HepG2 (cell line): ENCODE data around the gene XRCC3. TPM values are rescaled to one million over a fixed set of nuclear protein-coding genes. Genes with fewer than 3 reads are reported as not detected.

Experiments used
- ATAC-seq: fragments of 200-7000 bp; cut with Tn5 transposase; 3 replicates; pipeline ENCODE4 v1.9.1; 2020; ENCODE audit warnings: mild to moderate bottlenecking, moderate library complexity
- BruUV-seq: library from RNA; stranded (reverse); fragments of 400-500 nt; replicated peaks from 2 replicates; lab custom pipeline; 2021; lab: Mats Ljungman, UMichigan
- CTCF ChIA-PET: fragments of 300-600 bp; formaldehyde crosslinking; extraction: SDS; loops from one replicate; lab custom pipeline; 2021; ENCODE audit warnings: low total read pairs, inconsistent platforms, low intra/inter-chr PET ratio; lab: Yijun Ruan, JAX
- POLR2A ChIA-PET: fragments of 350-600 bp; sonication (Branson Sonifier 250); formaldehyde crosslinking; loops from one replicate; lab custom pipeline; 2020; ENCODE audit warnings: antibody characterized with exemption, inconsistent platforms; lab: Yijun Ruan, JAX
- DNase-seq: peaks from one replicate; pipeline ENCODE4 v3.0.0-alpha.2; 2015; ENCODE audit warnings: low spot score
- FAIRE-seq: peaks from 3 replicates; lab custom pipeline; 2011; peaks lifted over from hg19 to GRCh38; lab: Jason Lieb, UNC
- H2AFZ ChIP-seq: one replicate; pipeline ENCODE4 v1.6.1; 2011; ENCODE audit warnings: low read length, inconsistent platforms
- H3K27ac ChIP-seq: fragments of 300-600 bp; 3 replicates; pipeline ENCODE4 v1.8.0; 2011; ENCODE audit warnings: mixed run types, mild to moderate bottlenecking, mixed read lengths, low read length, inconsistent platforms; ENCODE audit not compliant: insufficient read depth; ENCODE audit errors: extremely low read length
- H3K27me3 ChIP-seq, 2 experiments: fragments of 200-600 bp in 1 of 2; 2 replicates in 1 of 2; 3 replicates in 1 of 2; pipeline versions ENCODE4 v1.6.0 to v1.8.0; 2011; ENCODE audit warnings: low read length in 2 of 2, mild to moderate bottlenecking in 2 of 2, moderate library complexity in 2 of 2, inconsistent platforms in 1 of 2; ENCODE audit not compliant: insufficient read depth in 2 of 2, control insufficient read depth in 1 of 2
- H3K36me3 ChIP-seq, 2 experiments: fragments of 200-600 bp in 1 of 2; replicated peaks in 1 of 2; 2 replicates in 1 of 2; 3 replicates in 1 of 2; pipeline versions ENCODE4 v1.5.1 to v1.8.0; 2011; ENCODE audit warnings: low read length in 2 of 2, inconsistent platforms in 1 of 2; ENCODE audit not compliant: insufficient read depth in 2 of 2, control insufficient read depth in 1 of 2
- H3K4me1 ChIP-seq: 2 replicates; pipeline ENCODE4 v1.5.1; 2012; ENCODE audit warnings: low read length, inconsistent platforms; ENCODE audit not compliant: insufficient read depth
- H3K4me2 ChIP-seq: 2 replicates; pipeline ENCODE4 v1.6.0; 2011; ENCODE audit warnings: low read depth, low read length, inconsistent platforms
- H3K4me3 ChIP-seq, 3 experiments: fragments of 200-600 bp in 1 of 3; sonication (generic), shearing (Covaris generic) in 1 of 3; replicated peaks in 1 of 3; 2 replicates each; pipeline ENCODE4 v1.5.1; 2011 to 2016; ENCODE audit warnings: low read length in 3 of 3, inconsistent platforms in 2 of 3, low read depth in 2 of 3, mild to moderate bottlenecking in 2 of 3, control low read depth in 1 of 3, mixed read lengths in 1 of 3; ENCODE audit not compliant: insufficient read depth in 1 of 3
- H3K79me2 ChIP-seq: one replicate; pipeline ENCODE4 v1.6.1; 2011; ENCODE audit warnings: low read length, inconsistent platforms; ENCODE audit not compliant: insufficient read depth
- H3K9ac ChIP-seq: 2 replicates; pipeline ENCODE4 v1.6.0; 2011; ENCODE audit warnings: mild to moderate bottlenecking, low read depth, low read length, inconsistent platforms; ENCODE audit not compliant: insufficient read depth
- H3K9me3 ChIP-seq: 2 replicates; pipeline ENCODE4 v1.5.1; 2012; ENCODE audit warnings: mild to moderate bottlenecking, low read length
- H4K20me1 ChIP-seq: 2 replicates; pipeline ENCODE4 v1.6.0; 2011; ENCODE audit warnings: inconsistent platforms, mild to moderate bottlenecking, low read length, moderate library complexity; ENCODE audit not compliant: insufficient read depth
- HES4 ChIP-seq: sonication (generic); formaldehyde crosslinking; IDR thresholded peaks from 2 replicates; pipeline ENCODE4 v1.9.0; 2021; ENCODE audit warnings: mild to moderate bottlenecking, missing genetic modification reagents, borderline replicate concordance
- KAT8 ChIP-seq: IDR thresholded peaks from 2 replicates; pipeline ENCODE4 v1.6.1; 2016; ENCODE audit warnings: missing genetic modification reagents, missing compliant biosample characterization
- KDM5B ChIP-seq: sonication (generic); formaldehyde crosslinking; IDR thresholded peaks from 2 replicates; pipeline ENCODE4 v1.4.0; 2020; ENCODE audit warnings: missing genetic modification reagents, mild to moderate bottlenecking, borderline replicate concordance
- MIER3 ChIP-seq: IDR thresholded peaks from 2 replicates; pipeline ENCODE4 v1.6.1; 2016; ENCODE audit warnings: missing compliant biosample characterization, borderline replicate concordance
- PRMT3 ChIP-seq: sonication (generic); formaldehyde crosslinking; IDR thresholded peaks from 2 replicates; pipeline ENCODE4 v1.8.1; 2022; ENCODE audit warnings: low read depth, mild to moderate bottlenecking, moderate library complexity, missing genetic modification reagents, borderline replicate concordance
- SRSF4 ChIP-seq: fragments of 200-400 bp; formaldehyde crosslinking; IDR thresholded peaks from one replicate; pipeline ENCODE4 v1.6.1; 2018; ENCODE audit warnings: mild to moderate bottlenecking, low read depth, low read length, moderate library complexity; ENCODE audit not compliant: poor library complexity, severe bottlenecking
- TBP ChIP-seq: sonication (generic); formaldehyde crosslinking; IDR thresholded peaks from 2 replicates; pipeline ENCODE4 v1.5.0; 2020; ENCODE audit warnings: missing genetic modification reagents
- ZMYM2 ChIP-seq: sonication (generic); formaldehyde crosslinking; IDR thresholded peaks from 2 replicates; pipeline ENCODE4 v1.8.0; 2022; ENCODE audit warnings: mild to moderate bottlenecking, missing genetic modification reagents
- ZNF17 ChIP-seq: sonication (generic); formaldehyde crosslinking; IDR thresholded peaks from 2 replicates; pipeline ENCODE4 v1.5.0; 2020; ENCODE audit warnings: mild to moderate bottlenecking, missing genetic modification reagents
- ZNF446 ChIP-seq: sonication (generic); formaldehyde crosslinking; IDR thresholded peaks from 2 replicates; pipeline ENCODE4 v1.5.0; 2020; ENCODE audit warnings: mild to moderate bottlenecking, missing genetic modification reagents
- ZNF503 ChIP-seq: sonication (generic); formaldehyde crosslinking; IDR thresholded peaks from 2 replicates; pipeline ENCODE4 v1.4.0; 2020; ENCODE audit warnings: missing genetic modification reagents
- ZNF691 ChIP-seq: sonication (generic); formaldehyde crosslinking; IDR thresholded peaks from 2 replicates; pipeline ENCODE4 v1.4.0; 2020; ENCODE audit warnings: missing genetic modification reagents, low read depth, mild to moderate bottlenecking, borderline replicate concordance
- ZNF747 ChIP-seq: sonication (generic); formaldehyde crosslinking; IDR thresholded peaks from 2 replicates; pipeline ENCODE4 v1.8.1; 2023; ENCODE audit warnings: missing genetic modification reagents, mild to moderate bottlenecking, borderline replicate concordance
- WGBS: methylation state at CpG from one replicate; pipeline ENCODE4 v1.1.6; 2017; ENCODE audit warnings: low lambda C conversion rate; 5-methylcytosine and 5-hydroxymethylcytosine counted together
- in situ Hi-C: cut with HindIII; loops from 2 replicates; pipeline ENCODE4 v1.10.0; 2017; ENCODE audit warnings: low pct_unique_long_range_greater_than_20kb; ENCODE audit not compliant: extremely low pct_ligation_motif_present
- intact Hi-C: fragments of 100-400 bp; cut with micrococcal nuclease; formaldehyde crosslinking; loops from one replicate; pipeline ENCODE4 v1.10.0; 2022; ENCODE audit not compliant: unreplicated experiment
- polyA plus RNA-seq, 8 experiments: library from polyadenylated mRNA; depleted of rRNA in 3 of 8; stranded (reverse) in 7 of 8; unstranded in 1 of 8; fragments of >200 nt; fragmentation: Illumina TruSeq in 4 of 8; extraction: Trizol in 4 of 8; gene quantifications; 2 replicates each; pipeline versions ENCODE4 v1.2.1 to v1.2.3, GENCODE V29; 2011 to 2016; ENCODE audit warnings: low read depth in 4 of 8, missing spikeins in 1 of 8, mixed read lengths in 1 of 8; ENCODE audit not compliant: insufficient read depth in 1 of 8
- total RNA-seq, 5 experiments: library from RNA; depleted of rRNA; stranded (reverse); fragments of >200 nt; fragmentation: Illumina TruSeq; extraction: Trizol; gene quantifications; 2 replicates each; pipeline ENCODE4 v1.2.3, GENCODE V29; 2016; ENCODE audit warnings: low read depth in 1 of 5

XRCC3 gene
- total and polyA plus RNA-seq, 2 of the 13 experiments (the other 11 are each of a cell fraction or from before 2014, with no cell fraction given) = 5.4 to 25.8 TPM

GRCh38 chr14:103715052-103716000 lies at the start of gene XRCC3, which contains the start of gene ZFYVE21 (continued):
- TF ChIP-seq KDM5B (CRISPR knock-in tag) = peak; percentile 77; the same call in 1 of the 2 replicates
- no peak for TF ChIP-seq PRMT3 (CRISPR knock-in tag)
- no peak; the same call in 1 of the 2 replicates for TF ChIP-seq HES4 (CRISPR knock-in tag)

GRCh38 chr14:103763730-103764488 lies 48.7 kb upstream of the XRCC3 start:
- FAIRE-seq (no peak), DNase-seq (no peak), ATAC-seq (no peak)
- no peaks in the 10 kb centered on the region for H3K9me3 ChIP-seq
- no peak overlapping the region for H3K27ac ChIP-seq
- 94% methylated on average over 5 of the region's 5 CpGs for WGBS
- ChIA-PET POLR2A (no interaction called here), CTCF (no interaction called here)
- in situ Hi-C loops (no loop called here), intact Hi-C loops (no loop called here)
- no peak overlapping the region for H3K4me3 ChIP-seq
- H2AFZ ChIP-seq = no peak overlapping the region
- no peaks in the 10 kb centered on the region for H3K79me2 ChIP-seq
- H3K4me2 ChIP-seq = no peak overlapping the region
- no peaks in the 10 kb centered on the region for H4K20me1 ChIP-seq
- no peaks in the 10 kb centered on the region; a peak in 1 of 5 replicates for H3K36me3 ChIP-seq
- H3K27me3 ChIP-seq = no peaks in the 10 kb centered on the region
- BruUV-seq = no TSS peak
- no peaks in the 10 kb centered on the region for H3K4me1 ChIP-seq
- no peak overlapping the region for H3K9ac ChIP-seq
- TF ChIP-seq ZNF17 (CRISPR knock-in tag) = no peak
- TF ChIP-seq ZMYM2 (CRISPR knock-in tag) = no peak
- no peak for TF ChIP-seq KAT8 (CRISPR knock-in tag)
- no peak for TF ChIP-seq SRSF4
- TF ChIP-seq ZNF503 (CRISPR knock-in tag) = no peak
- no peak for TF ChIP-seq MIER3
- TF ChIP-seq TBP (CRISPR knock-in tag) = no peak
- no peak for TF ChIP-seq ZNF747 (CRISPR knock-in tag)
- no peak for TF ChIP-seq ZNF691 (CRISPR knock-in tag)
- TF ChIP-seq ZNF446 (CRISPR knock-in tag) = no peak
